GM21360 (cell line): ENCODE data around the gene HIRA.

ENCODE experiments used
- ATAC-seq: cut with Tn5 transposase; IDR thresholded peaks from one replicate; pipeline ENCODE4 v1.9.1; 2021; ENCODE audit warnings: mild to moderate bottlenecking, moderate library complexity; ENCODE audit not compliant: unreplicated experiment

The HIRA gene

DNA sequence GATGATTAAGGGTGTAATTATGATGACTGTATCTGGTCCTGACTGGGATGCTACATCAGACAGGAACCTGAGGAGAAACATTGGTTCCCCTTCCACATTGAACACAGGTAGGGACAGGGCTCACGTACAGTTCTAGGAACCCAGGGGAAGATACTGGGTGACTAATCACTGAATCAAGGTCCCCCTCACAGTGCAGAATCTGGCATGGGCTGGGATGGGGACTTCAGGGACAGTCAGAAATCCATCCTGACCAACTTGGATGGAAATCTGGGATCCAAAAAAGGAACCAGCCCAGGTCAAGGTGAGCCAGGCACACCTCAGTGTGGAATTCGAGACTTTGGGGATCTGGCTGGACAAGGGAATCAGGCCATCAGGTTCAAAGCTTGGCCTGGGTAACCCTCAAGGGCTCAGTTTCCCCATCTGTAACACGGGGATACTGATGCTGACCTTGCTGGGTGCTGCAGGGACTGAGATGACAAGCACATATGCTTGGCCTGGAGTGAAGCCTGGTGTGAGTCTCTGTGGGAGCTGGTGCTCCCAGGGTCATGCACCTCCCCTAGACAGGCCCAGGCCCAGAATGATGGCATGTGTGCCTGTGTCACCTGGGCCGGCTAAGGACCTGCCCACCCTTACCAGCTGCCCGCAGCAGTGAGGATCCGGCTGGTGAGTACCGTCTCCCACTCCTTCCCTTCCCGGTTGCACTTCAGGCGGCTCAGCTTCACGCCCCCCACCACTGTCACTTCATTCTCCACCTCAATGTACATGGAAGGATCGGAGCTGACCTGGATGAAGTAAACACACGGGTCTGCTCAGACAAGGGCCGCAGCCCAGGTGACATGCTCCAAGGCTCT lies 72.6 kb downstream of the HIRA start:
- ATAC-seq, result no peak

DNA sequence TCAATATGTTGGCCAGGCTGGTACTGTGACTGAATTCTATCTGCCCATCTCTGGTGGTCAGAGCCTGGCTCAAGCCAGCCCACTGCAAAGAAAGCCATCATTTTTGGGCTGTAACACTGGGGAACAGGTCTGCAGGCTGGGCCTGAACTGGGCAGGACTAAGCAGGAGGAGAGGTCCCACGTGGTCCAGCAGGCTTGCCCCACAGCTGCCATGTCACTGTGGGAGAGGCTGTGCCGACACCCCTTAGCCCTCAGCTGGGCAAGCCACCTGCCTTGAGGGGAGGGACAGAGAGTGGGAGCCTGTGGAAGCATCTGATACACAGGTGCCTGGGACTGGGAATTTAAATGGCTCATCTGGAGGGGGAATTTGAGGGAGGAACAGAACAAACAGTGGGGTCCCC lies 73.3 kb downstream of the HIRA start:
- ATAC-seq, result no peak

DNA sequence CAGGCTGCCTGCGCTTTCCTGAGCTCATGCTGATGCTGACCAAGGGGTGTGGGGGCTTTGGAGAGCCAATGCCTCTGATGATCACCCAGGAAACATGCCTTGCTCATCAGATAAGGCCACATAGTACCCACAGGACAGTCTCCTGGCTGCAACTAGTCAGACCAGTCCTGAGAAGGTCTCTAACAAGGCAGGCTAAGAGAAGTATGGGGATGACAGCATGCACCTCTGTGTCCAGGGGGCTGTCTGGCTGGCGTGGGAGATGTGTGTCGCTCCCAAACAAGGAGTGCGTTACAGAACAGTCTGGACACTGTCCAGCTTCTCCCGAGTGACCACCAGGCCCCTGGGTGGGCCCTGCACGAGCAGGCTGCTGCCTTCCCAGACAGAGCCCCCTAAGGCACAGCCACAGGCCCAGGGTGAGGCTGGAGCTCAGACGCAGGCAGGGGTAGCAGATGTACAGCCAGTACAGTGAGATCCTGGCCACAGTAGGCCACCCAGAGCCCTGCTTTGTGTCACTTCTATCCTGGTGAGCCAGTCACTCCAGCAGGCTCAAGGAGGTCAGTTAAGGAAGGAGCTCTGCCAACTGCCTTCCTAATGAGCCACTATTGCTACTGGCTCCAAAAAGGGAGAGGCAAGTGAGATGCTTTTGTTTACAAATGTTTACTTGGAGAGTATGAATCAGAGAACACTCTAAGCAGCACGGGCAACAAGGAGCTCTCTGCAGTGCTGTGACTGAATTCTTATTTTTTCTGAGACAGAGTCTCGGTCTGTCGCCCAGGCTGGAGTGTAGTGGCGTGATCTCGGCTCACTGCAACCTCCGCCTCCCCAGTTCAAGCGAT lies 74.0 kb downstream of the HIRA start:
- no peak for ATAC-seq

DNA sequence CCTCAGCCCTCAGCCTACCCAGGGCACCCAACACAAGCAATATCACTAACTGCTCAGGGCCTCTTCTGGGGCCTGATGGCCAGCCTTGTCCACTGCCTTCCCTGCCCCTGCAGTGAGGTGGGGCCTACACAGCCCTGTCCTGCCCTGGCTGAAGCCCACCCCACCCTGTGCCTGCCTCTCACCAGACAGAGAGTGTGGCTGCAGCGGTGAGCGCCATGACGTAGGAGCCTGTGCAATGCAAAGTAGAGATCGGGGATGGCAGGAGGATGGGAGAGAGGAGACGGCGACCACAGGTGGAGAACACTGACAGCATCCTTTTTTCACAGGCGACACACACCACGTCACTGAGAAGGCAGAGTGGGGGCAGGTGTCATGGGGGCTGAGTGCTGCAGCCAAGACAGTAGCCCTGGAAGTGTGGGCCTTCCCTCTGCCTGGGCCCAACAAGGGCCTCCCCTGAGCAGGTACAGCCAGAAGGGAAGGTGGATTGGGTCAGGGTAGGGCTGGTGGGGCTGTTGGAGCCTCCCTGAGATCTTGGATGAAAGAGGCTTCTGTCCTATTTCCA lies 74.7 kb downstream of the HIRA start:
- no peak for ATAC-seq

DNA sequence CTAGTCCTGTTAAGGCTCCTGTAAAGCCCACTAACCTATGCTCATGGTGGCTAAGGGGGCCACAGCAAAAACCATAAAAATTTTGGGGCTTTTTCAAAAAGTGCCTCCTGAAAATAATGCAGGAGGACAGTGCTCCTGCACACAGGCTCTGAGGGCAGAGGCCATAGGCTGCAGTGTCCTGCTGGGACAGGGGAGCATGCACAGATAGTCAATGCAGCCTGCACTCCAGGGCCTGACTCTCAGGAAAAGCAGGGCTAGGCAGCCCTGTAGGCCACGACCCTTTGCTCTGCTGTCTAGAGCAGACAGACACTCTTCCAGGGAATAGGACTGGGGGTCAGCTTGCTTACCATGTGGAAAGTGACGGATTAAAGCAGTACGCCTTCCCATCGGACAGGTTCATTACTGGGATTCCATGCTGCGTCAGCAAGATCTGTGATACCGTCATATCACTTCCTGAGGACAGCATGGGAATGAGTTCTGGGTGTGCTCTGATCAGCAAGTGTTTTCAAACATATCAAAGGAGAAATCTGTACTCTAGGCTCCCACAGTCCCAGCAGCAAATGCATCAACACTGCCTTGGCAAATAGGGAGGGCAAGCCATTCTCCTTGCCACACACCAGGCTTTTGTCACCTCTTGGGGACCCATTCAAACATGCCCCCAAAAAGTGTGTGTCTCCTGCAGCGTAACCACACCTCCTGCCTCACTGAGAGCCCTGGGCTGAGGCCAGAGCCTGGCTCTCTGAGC lies 75.9 kb downstream of the HIRA start:
- ATAC-seq, result no peak

DNA sequence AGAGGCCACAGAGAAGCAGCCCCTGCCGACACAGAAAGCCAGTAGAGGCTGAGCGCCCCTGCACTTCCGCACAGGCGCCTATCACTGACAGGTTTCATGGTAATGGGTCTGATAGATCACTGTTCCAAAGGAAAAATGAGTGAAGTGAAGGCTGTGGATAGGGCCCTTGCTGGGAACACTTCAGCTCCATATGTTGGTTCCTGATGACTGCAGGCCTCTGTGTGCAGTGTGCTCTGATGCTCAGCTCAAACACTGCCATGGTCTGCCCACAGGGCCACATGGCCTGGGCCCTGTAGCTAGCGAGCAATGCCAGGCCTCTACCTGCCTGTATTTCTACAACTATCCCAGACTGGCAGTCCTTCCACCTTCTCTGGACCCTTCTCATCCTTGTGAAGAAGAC lies 77.3 kb downstream of the HIRA start:
- ATAC-seq, result no peak

DNA sequence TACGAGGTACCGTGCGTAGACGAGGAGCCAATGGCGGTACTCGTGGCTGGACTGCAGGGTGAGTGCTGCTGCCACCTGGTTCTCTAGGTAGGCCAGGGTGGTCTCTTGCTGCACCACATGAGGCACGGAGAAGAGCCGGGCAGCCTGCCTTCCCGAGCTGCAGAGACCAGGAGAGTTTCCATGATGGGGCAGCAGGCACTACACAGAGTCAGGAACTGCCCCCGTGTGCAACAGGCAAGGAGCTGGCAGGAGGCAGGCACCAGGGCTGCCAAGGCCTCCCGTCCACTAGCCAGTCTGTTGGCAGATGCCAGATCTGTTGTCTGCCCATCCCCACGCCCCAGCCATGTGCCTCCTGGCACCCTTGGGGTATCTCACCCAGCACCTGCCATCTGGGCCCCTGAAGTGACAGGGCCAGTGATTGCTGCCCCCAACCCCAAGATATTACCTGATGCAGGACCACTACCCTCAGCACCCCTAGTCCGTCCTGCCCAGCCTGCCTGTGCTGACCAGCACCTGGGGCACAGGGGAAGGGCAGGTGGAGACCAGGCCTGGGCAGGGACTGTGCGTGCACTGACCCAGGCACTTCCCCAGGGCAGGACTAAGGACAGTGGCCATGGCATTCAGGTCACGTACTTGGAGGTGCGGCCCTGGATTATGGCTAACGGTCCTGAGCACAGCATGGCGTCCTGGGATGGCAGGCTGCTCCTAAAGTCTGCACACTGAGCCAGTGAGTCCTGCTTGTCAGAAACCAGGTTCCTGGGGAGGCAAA lies 78.0 kb downstream of the HIRA start:
- no peak for ATAC-seq

DNA sequence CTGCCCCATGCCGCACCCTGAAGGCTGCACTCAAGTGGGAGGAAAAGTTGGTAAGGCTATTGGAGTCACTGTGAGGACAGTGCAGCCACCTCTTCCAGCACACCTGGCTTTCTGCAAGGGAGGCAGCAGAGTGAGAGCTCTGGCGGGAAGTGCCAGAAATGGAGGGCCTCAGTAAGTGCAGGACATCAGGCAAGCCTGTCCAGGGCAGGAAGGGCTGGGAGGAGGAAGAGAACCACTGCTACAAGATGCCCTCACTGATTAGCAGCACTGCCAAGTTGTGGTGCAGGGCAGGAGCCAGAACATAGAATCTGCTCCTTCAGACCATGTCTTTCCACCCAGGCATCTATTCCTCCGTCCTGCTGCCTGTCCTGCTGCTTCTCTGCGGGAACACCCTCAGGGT lies 78.8 kb downstream of the HIRA start:
- no peak for ATAC-seq

DNA sequence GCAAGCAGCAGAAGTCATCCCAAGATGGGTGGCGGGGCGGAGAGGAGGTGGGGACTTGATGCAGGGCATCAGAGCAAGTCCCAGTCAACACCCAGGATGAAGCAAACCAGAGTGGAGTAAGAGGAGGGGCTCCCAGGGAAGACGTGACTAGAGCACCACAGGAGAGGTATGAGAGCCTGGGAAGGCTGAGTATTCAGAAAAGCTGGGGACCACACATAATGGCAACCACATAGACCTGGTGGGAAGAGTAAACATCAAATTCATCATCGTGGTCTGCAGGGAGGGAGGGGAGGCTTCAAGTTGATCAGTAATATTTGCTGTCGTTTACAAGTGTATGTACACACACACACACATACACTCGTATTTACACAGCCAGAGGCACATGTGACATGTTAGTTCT lies 79.3 kb downstream of the HIRA start:
- ATAC-seq, result no peak

DNA sequence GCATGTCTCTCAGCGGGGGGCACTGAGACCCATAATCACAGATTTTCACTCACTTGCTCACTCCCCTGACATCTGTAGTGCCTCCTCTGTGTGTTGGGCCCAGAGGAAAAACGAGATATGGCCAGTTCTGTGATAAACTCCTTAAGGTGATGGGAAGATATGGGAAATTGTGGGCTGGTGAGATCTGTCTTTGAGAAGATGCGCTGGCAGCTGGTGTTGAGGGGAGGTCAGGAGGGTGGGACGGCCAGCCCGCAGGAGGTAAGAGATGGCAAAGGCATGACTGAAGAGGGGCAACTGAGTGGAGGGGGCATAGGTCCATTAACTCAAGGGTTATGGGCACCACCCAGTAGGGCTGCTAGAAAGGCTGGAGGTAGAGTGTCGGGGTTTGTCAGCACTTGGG lies 79.9 kb downstream of the HIRA start:
- ATAC-seq, result no peak

DNA sequence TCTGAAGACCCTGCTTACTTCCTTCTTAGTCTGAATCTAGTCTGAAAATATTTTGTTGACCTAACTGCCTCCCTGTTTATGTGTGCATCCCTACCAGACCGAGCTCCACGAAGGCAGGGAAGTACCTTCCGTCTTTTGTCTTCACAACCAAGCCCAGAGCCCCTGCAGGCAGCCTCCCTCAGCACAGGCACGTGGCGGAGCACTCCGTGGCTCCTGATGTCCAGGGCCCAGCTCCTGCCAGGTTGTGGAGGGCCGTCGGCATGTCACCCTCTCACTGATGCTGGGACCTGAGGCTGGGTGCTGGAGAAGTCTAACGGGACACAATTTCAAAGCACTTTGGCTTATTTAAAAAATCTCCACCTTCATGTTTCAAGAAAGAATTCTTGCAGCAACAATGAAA lies 80.6 kb downstream of the HIRA start:
- ATAC-seq, result no peak

DNA sequence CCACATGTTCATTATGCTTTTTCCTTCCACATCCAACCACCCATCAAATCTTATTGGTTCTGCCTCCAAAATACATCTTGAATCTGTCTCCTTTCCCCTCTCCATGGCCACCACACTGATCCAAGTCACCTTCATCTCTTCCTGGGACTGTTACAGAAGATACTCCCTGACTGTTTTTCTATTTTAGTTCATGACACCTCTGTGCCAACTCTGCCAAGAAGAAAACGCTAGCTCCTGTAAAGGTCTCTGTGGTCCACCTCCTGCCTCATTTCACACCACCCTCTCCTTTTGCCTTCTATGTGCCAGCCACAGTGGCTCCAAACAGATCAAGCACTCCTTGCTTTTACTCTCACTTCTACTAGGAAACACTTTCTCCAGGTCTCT lies 81.1 kb downstream of the HIRA start:
- no peak for ATAC-seq

DNA sequence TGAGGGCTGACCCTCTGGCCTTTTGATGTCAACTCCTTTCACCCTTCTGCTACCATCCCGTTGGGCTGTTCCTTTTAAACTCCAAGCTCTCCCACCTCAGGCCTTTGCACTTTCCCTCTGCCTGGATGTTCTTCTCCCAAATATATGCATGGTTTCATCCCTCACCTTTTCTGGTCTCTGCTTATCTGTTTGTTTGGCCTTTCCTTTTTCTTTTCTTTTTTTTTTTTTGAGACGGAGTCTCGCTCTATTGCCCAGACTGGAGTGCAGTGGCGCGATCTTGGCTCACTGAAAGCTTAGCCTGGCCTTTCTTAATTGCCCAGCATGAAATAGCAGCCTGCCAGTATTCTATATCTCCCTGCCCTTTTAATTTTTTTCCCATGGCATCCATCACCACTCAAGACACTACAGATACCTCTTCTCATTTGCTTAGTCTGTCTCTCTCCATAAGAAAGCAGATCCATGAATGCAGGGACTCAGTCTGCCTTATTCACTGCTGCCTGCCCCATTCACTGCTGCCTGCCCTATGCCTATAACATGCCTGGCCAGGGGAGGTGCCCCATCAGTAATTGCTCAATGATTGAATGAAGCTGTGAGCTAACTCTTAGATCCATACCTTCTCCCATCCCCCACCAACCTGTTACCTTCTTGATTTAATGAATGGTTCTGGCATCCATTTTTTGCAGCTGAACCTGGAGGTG lies 81.6 kb downstream of the HIRA start:
- no peak for ATAC-seq

DNA sequence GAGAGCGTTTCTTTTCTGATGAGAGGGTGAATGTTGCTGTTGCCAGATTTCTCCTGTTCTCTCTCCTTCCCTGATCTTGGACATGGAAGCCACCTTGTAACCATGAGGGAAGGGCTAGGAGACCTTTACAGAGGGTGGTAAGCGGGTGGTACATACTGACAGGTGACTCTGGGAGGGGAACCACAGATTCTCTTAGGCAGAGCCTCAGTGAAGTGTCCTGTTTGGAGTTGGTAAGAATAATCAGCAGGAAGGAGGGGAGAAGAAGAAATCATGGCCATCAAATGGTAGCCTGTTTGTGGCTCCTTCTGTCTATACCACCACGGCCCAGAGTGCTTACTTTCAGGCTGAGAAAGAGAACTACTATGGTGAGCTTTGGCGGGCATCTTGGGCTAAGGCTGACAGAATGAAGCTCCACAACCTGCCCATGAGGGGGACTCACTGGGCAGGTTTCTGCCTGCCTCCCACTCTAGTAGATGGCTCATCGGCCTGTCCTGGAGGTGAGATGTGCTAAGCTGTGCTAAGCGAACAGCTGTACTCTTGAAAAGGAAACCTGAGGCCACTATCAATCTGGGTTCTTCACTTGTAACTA lies 84.8 kb downstream of the HIRA start:
- ATAC-seq, result no peak

DNA sequence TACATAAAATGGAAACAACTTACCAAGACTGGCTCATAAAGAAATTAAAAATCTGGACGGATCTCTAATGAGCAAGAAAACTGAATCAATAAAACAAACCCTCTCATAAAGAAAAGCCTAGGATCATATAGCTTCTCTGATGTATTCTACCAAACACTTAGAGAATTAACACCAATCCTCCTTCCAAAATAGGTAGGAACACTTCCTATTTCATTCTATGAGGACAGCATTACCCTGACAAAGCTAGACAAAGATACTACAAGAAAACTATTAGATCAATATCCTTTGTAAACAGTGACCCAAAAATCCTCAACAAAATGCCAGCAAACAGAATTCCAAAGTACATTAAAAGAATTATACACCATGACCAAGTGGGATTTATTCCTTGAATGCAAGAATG lies 87.1 kb downstream of the HIRA start:
- no peak for ATAC-seq

DNA sequence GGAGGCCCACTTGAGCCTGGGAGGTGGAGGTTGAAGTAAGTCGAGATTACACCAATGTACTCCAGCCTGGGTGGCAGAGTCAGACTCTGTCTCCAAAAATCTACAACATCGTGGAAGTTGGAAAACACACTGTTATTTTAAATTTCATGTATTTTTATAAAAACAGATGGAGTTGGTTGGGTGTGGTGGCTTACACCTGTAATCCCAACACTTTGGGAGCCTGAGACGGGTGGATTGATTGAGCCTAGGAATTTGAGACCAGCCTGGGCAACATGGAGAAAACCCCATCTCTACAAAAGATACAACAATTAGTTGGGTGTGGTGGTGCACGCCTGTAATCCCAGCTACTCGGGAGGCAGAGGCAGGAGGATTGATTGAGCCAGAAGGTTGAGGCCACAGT lies 88.1 kb downstream of the HIRA start:
- ATAC-seq, result no peak

DNA sequence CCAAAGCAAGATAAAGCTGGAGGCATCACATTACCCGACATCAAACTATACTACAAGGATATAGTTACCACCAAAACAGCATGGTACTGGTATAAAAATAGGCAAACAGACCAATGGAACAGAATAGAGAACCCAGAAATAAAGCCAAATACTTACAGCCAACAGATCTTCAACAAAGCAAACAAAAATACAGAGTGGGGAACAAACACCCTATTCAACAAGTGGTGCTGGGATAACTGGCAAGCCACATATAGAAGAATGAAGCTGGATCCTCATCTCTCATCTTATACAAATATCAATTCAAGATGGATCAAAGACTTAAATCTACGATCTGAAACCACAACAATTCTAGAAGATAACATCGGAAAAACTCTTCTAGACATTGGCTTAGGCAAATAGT lies 90.0 kb downstream of the HIRA start:
- ATAC-seq, result no peak

DNA sequence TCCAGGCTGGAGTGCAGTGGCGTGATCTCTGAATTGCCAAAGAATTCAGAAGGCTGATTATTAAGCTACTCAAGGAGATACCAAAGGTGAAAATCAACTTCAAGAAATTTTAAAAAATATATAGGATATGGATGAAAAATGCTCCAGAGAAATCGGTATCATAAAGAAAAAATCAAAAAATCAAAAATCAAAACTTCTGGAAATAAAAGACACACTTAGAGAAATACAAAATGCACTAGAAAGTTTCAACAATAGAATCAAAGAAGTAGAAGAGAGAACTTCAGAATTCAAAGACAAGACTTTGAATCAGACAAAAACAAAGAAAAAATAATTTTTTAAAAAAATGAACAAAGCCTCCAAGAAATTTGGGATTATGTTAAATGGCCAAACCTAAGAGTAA lies 94.4 kb downstream of the HIRA start:
- no peak for ATAC-seq
